ENCODE measurements around the gene TUBB6.
A peak's percentile ranks its signal among the peaks of the same experiment; 100 is the strongest.

Gene TUBB6

DNA sequence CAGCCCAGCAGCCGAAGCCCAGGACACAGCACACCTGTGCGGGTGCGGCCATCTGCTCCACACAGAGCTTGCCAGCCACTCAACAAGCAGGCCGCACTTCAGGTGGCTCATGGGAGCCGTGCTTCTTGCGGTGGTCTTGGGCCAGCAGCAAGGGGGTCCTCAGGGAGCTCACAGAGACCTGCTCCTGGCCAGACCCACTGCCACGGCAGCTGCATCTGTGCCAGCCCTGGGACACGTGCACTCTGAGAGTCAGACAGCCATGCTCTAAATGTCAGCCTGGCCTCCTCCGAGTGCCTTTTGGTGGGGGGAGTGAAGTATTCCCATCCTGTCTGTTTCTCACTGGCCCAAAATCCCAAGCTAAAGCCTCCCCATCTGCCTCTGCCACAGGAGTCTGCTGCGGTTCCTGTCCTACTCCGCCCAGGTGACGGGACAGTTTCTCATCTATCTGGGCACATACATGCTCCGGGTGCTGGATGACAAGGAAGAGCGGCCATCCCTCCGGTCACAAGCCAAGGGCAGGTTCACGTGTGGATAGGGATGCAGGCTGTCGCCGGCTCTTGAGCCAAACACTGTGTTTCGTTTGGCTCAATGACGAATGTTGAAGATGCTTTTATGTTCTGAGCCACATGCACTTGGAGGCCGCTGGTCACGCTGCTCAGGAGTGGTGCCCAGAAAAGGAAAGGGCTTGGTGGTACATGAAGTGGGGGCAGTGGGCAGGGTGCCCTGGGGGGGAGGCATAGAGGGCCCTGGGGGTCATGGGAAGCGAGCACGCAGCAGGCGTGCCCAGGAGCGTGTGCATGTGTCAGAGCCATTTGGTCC, 31.1 kb upstream of the TUBB6 start:
- no peak overlapping the region for H3K4me3 ChIP-seq (replicated peaks; ENCODE audit: low read depth, low read length)
- DNase-seq (ENCODE audit: low read depth), result no peak
- TF ChIP-seq, protein P1, sequence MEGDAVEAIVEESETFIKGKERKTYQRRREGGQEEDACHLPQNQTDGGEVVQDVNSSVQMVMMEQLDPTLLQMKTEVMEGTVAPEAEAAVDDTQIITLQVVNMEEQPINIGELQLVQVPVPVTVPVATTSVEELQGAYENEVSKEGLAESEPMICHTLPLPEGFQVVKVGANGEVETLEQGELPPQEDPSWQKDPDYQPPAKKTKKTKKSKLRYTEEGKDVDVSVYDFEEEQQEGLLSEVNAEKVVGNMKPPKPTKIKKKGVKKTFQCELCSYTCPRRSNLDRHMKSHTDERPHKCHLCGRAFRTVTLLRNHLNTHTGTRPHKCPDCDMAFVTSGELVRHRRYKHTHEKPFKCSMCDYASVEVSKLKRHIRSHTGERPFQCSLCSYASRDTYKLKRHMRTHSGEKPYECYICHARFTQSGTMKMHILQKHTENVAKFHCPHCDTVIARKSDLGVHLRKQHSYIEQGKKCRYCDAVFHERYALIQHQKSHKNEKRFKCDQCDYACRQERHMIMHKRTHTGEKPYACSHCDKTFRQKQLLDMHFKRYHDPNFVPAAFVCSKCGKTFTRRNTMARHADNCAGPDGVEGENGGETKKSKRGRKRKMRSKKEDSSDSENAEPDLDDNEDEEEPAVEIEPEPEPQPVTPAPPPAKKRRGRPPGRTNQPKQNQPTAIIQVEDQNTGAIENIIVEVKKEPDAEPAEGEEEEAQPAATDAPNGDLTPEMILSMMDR (IDR thresholded peaks at IDR 0.05; ENCODE audit: low read length, missing control alignments), result no peak

DNA sequence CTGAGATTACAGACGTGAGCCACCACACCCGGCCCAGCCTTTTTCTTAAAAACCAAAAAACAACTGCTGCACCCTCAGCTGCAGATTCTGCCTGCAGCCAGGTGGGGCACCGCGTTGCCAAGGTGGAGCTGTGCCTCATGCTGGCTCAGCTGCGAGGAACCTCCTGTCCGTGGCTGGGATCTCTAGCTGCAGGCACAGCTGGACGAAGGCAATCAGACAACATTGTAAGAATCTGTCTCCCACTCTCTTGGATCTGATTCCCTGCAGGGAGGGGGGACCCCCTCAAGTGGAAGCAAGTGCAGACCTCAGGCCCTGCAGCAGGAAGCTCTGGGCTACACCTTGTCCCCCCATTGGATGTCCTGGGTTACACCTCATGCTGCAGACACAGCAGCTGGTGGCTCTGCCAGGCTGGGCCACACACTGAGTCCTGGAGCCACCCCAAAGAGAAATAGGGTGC, 29.8 kb upstream of the TUBB6 start:
- DNase-seq (ENCODE audit: low read depth), result peak; percentile 26
- peak overlapping the region; percentile 54 for H3K4me3 ChIP-seq (replicated peaks; ENCODE audit: low read depth, low read length)
- TF ChIP-seq, protein P1 (IDR thresholded peaks at IDR 0.05; ENCODE audit: low read length, missing control alignments), result no peak

DNA sequence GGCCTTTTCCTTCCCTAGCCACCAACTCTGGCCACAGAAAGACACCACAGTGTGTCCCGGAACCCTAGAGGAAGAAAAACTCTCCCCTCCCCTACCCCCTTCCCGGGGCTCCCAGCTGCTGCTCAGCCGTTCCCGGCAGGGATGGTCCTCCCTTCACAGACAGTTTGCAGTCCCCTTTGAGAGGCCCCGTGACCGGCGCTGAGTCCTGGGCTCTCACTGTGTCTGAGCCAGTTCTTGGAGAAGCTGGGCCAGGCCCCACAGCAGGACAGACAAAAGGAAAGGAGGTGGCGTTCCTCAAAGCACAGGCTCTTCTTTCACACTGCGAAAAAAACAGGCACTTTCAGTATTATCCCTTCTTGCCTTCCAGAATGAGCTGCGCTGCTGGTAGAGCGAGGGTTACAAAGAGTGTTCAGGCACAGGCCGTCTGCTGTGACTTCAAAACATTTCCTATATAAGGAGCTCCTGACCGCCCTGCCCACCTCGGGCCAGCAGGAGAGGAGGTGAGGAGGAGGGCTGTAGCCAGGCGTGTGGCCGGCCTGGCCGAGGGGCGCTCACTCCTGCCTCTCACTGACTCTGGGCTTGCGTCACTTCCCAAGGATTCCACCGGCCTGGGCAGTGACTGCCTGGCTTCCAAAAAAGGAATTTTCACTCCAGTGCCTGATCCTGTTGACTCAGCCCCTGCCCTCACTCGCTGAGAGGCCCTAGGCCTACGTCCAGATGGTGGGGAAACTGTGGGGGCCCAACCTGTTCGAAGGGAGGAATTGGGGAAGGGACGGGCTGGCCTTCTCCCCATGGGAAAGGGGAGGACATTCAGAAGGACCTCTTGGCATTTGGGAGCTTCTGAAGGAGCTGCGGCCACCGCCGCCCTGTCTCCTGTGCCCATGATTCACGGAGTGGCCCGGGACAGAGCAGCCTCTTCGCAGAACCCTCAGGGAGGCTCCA, 29.0 kb upstream of the TUBB6 start:
- peak overlapping the region; percentile 54 for H3K4me3 ChIP-seq (replicated peaks; ENCODE audit: low read depth, low read length)
- TF ChIP-seq, protein P1 (IDR thresholded peaks at IDR 0.05; ENCODE audit: low read length, missing control alignments), result peak; percentile 13
- peak; percentile 99 for DNase-seq (ENCODE audit: low read depth)

DNA sequence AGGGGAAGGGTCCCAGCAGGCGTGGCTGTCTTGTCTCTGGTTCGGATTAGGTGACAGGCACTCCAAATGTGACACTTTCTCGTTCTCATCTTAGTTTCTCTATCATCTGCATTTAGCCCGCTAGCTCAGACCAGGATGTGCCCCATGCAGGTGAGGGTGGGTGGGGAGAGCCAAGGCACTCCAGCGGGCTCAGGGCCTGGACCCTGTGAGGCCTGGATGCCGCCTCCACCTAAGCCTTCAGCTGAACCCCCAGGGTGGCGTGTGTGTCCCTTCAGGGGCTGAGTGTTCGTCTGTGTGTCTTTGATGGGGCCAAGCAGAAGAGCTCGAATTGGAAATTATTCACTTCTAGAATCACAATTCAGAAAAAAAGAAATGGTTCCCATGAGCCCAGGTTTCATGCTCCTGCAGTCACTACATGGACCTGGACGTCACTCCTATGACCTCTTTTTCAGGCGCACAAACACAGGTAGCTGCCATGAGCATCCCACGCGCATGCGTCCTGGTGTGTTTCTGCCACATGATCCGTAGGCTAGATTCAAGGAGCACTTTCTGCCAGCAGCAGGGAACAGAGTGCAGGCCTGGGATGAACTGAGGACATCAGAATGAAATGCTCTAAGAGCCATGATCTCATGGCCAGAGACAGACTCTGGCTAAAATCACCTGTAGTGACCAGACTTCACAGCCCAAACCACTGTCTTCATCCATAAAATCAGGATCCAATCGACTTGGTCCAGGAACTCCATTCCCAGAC, 28.1 kb upstream of the TUBB6 start:
- H3K4me3 ChIP-seq (replicated peaks; ENCODE audit: low read depth, low read length), result peak overlapping the region; percentile 22
- TF ChIP-seq, protein P1 (IDR thresholded peaks at IDR 0.05; ENCODE audit: low read length, missing control alignments), result no peak
- DNase-seq (ENCODE audit: low read depth), result no peak

DNA sequence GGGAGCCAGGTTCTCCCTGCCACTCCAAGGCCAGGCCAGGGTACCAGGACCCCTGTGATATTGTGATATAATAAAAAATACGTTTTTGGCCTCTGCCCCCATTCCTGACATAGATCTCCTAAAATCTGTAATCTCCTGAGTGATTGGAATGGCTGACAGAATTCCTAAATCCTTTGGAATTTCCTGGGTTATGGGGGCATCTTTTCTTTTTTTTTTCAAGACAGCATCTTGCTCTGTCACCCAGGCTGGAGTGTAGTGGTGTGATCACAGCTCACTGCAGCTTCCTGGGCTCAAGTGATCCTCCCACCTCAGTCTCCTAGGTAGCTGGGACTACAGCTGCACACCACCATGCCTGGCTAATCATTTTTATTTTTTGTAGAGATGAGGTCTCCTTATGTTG, 26.2 kb upstream of the TUBB6 start:
- no peak for DNase-seq (ENCODE audit: low read depth)
- TF ChIP-seq, protein P1 (IDR thresholded peaks at IDR 0.05; ENCODE audit: low read length, missing control alignments), result no peak

DNA sequence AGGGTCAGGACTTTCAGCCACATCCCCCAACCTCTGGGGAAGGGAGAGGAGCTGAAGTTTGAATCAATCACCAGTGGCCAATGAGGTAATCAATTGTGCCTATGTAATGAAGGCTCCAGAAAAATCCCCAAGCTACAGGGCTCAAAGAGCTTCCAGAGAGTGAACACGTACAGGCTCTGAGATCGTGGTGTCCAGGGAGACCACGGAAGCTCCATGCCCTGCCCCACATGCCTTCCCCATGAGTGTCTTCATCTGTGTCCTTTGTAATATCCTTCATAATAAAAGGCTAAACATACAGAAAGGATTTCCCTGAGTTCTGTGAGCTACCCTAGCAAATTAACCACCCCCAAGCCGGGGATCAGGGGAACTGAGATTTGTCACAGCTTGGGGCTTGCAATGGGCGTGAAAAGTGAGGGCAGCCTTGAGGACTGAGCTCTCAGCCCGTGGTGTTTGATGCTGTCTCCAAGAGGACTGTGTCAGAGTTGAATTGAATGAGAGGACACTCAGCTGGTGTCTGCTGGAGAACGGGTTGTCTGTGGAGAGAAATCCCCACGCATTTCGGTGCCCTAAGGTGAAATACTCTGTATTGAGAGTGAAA, 25.5 kb upstream of the TUBB6 start:
- DNase-seq (ENCODE audit: low read depth), result peak; percentile 78

More for the DNA sequence above, 26.2 kb upstream of the TUBB6 start:
- no peak overlapping the region for H3K4me3 ChIP-seq (replicated peaks; ENCODE audit: low read depth, low read length)

More for the DNA sequence above, 25.5 kb upstream of the TUBB6 start:
- H3K4me3 ChIP-seq (replicated peaks; ENCODE audit: low read depth, low read length), result no peak overlapping the region
- TF ChIP-seq, protein P1 (IDR thresholded peaks at IDR 0.05; ENCODE audit: low read length, missing control alignments), result no peak
